Mesenchymal stem cell (in vitro differentiated cells and primary cell): ENCODE measurements around the gene KRTAP10-8.
"Not testable (repeated sequence)": the region's sequence is repeated elsewhere in the genome, so short reads cannot be mapped to it uniquely, and the experiment has no call there.

Experiments used
- DNase-seq: peaks from one replicate; pipeline ENCODE4 v3.0.0-alpha.2; 2013
- H2AFZ ChIP-seq: one replicate; pipeline ENCODE4 v1.6.1; 2013; ENCODE audit warnings: low read depth, mild to moderate bottlenecking, control low read depth, inconsistent platforms, low read length, moderate library complexity
- H2AK5ac ChIP-seq: 2 replicates; pipeline ENCODE4 v1.6.1; 2013; ENCODE audit warnings: low read length, moderate library complexity, mild to moderate bottlenecking, inconsistent platforms; ENCODE audit not compliant: severe bottlenecking
- H2BK120ac ChIP-seq: one replicate; pipeline ENCODE4 v1.6.1; 2013; ENCODE audit warnings: low read depth, mild to moderate bottlenecking, inconsistent platforms, low read length, moderate library complexity
- H2BK12ac ChIP-seq, 2 experiments: one replicate each; pipeline ENCODE4 v1.6.1; 2013; ENCODE audit warnings: inconsistent platforms in 2 of 2, low read length in 2 of 2, mild to moderate bottlenecking in 2 of 2, moderate library complexity in 2 of 2, control low read depth in 1 of 2
- H2BK15ac ChIP-seq: one replicate; pipeline ENCODE4 v1.6.1; 2013; ENCODE audit warnings: mild to moderate bottlenecking, low read depth, inconsistent platforms; ENCODE audit not compliant: poor library complexity, severe bottlenecking
- H2BK5ac ChIP-seq: 2 replicates; pipeline ENCODE4 v1.6.1; 2013; ENCODE audit warnings: low read depth, mild to moderate bottlenecking, low read length, control low read depth, inconsistent platforms; ENCODE audit not compliant: poor library complexity, severe bottlenecking
- H3K14ac ChIP-seq, 2 experiments: one replicate each; pipeline ENCODE4 v1.6.1; 2013; ENCODE audit warnings: inconsistent platforms in 2 of 2, low read length in 2 of 2, control low read depth in 1 of 2, mild to moderate bottlenecking in 1 of 2, moderate library complexity in 1 of 2
- H3K18ac ChIP-seq, 2 experiments: one replicate each; pipeline ENCODE4 v1.6.1; 2013; ENCODE audit warnings: inconsistent platforms in 2 of 2, low read length in 2 of 2, control low read depth in 1 of 2, low read depth in 1 of 2, mild to moderate bottlenecking in 1 of 2
- H3K23ac ChIP-seq, 2 experiments: one replicate each; pipeline ENCODE4 v1.6.1; 2013; ENCODE audit warnings: inconsistent platforms in 2 of 2, low read length in 2 of 2, mild to moderate bottlenecking in 2 of 2, moderate library complexity in 2 of 2, control low read depth in 1 of 2
- H3K27ac ChIP-seq: 2 replicates; pipeline ENCODE4 v1.5.1; 2013; ENCODE audit warnings: mild to moderate bottlenecking, moderate library complexity, low read length, control low read depth, inconsistent platforms; ENCODE audit not compliant: poor library complexity, severe bottlenecking
- H3K27me3 ChIP-seq, 2 experiments: 2 replicates each; pipeline versions ENCODE4 v1.6.1 to v1.7.0; 2013; ENCODE audit warnings: low read length in 2 of 2, mild to moderate bottlenecking in 2 of 2, moderate library complexity in 2 of 2, control low read depth in 1 of 2, inconsistent platforms in 1 of 2; ENCODE audit not compliant: control insufficient read depth in 1 of 2, insufficient read depth in 1 of 2
- H3K36me3 ChIP-seq, 2 experiments: 2 replicates each; pipeline versions ENCODE4 v1.6.1 to v1.7.0; 2013; ENCODE audit warnings: low read length in 2 of 2, control low read depth in 1 of 2, inconsistent platforms in 1 of 2, low read depth in 1 of 2, mild to moderate bottlenecking in 1 of 2; ENCODE audit not compliant: insufficient read depth in 2 of 2, control insufficient read depth in 1 of 2
- H3K4ac ChIP-seq, 2 experiments: one replicate each; pipeline ENCODE4 v1.6.1; 2013; ENCODE audit warnings: inconsistent platforms in 2 of 2, low read length in 2 of 2, mild to moderate bottlenecking in 2 of 2, moderate library complexity in 2 of 2, control low read depth in 1 of 2, low read depth in 1 of 2
- H3K4me1 ChIP-seq: 2 replicates; pipeline ENCODE4 v1.6.1; 2013; ENCODE audit warnings: low read depth, low read length, control low read depth; ENCODE audit not compliant: control insufficient read depth, insufficient read depth
- H3K4me2 ChIP-seq: 2 replicates; pipeline ENCODE4 v1.6.1; 2013; ENCODE audit warnings: low read length, mild to moderate bottlenecking, inconsistent platforms; ENCODE audit not compliant: poor library complexity, severe bottlenecking
- H3K4me3 ChIP-seq, 2 experiments: 2 replicates each; pipeline versions ENCODE4 v1.5.1 to v1.7.0; 2013; ENCODE audit warnings: low read length in 2 of 2, mild to moderate bottlenecking in 2 of 2, control low read depth in 1 of 2, low read depth in 1 of 2; ENCODE audit not compliant: insufficient read depth in 1 of 2
- H3K79me1 ChIP-seq: replicated peaks from 2 replicates; pipeline ENCODE4 v1.6.1; 2013; ENCODE audit warnings: mild to moderate bottlenecking, control low read depth, low read length, inconsistent platforms; ENCODE audit not compliant: poor library complexity, severe bottlenecking
- H3K9ac ChIP-seq: 2 replicates; pipeline ENCODE4 v1.7.0; 2013; ENCODE audit warnings: mild to moderate bottlenecking, low read length, moderate library complexity
- H3K9me3 ChIP-seq: 2 replicates; pipeline ENCODE4 v1.7.0; 2013; ENCODE audit warnings: mild to moderate bottlenecking, low read length; ENCODE audit not compliant: control insufficient read depth
- H4K8ac ChIP-seq: one replicate; pipeline ENCODE4 v1.6.1; 2013; ENCODE audit warnings: inconsistent platforms, mild to moderate bottlenecking, low read length, moderate library complexity
- H4K91ac ChIP-seq: one replicate; pipeline ENCODE4 v1.6.1; 2013; ENCODE audit warnings: mild to moderate bottlenecking, low read length, inconsistent platforms
- WGBS: methylation state at CpG from one replicate; pipeline ENCODE4 v1.1.7; 2013; ENCODE audit warnings: mixed read lengths; 5-methylcytosine and 5-hydroxymethylcytosine counted together

Gene KRTAP10-8

DNA sequence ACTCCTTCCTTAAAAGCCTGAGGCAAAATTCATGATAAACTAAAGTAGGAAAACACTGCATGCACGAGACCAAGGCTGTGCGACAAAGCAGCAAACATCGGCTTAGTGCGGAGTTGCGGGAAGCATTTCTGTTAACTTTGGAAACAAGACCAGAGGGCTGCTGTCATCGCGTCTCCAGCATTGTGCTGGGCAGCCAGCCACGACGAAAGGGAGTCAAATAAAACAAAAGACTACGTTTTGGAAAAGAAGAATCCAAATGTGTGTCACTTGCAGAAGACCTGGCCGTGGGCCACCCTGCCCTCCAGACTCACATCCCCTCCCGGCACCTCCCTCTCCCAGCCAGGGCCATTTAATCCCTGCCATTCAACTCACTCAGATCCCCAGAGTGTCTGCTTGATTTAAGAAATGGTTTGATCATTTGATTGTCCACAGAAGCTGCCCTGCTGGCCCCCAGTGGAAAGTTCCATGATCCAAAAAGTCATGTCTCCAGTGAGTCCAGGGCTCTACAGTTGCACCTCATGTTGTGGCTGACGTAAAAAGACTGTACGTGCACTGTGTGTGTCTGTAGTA is 31.9 kb downstream of the KRTAP10-8 start:
- H3K18ac ChIP-seq = no peak overlapping the region
- no peak overlapping the region for H2BK15ac ChIP-seq
- H3K36me3 ChIP-seq = no peaks in the 10 kb centered on the region

DNA sequence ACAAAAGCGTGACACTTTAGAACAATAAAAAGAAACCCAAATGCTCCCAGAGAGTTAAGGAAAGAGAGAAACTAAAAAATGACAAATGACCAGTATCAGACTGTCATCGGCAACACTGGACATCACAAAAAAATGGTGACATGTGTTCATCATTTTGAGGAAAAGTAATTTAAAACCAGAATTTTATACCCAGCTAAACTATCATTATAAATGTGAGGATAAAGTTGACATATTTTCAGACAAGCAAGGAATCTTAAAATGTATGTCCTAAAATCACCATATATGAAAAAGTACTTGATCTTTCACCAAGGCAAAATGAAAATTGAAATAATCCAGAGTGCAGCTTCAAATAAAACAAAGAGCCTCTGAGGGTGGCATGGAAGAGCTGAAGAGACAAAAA is 33.0 kb downstream of the KRTAP10-8 start:
- Histone ChIP-seq H3K9ac (no peak overlapping the region), H3K36me3 (no peaks in the 10 kb centered on the region), H3K14ac (no peak overlapping the region), H4K8ac (no peak overlapping the region), H2AFZ (no peak overlapping the region), H3K27ac (no peak overlapping the region), H3K4me1 (no peaks in the 10 kb centered on the region), H3K4ac (no peak overlapping the region), H3K27me3 (peaks cover 3 to 10% of the 10 kb centered on the region in 2 experiments), H3K23ac (no peak overlapping the region), H2BK12ac (no peak overlapping the region), H3K4me3 (no peak overlapping the region), H3K4me2 (no peak overlapping the region), H2AK5ac (no peak overlapping the region), H3K9me3 (peaks cover 43% of the 10 kb centered on the region), H2BK15ac (no peak overlapping the region), H2BK5ac (no peak overlapping the region), H2BK120ac (no peak overlapping the region), H3K18ac (no peak overlapping the region), H4K91ac (no peak overlapping the region), H3K79me1 (no peaks in the 10 kb centered on the region)
- WGBS = no CpG with 5 or more reads among the region's 2 CpGs
- no peak for DNase-seq

More for the DNA sequence above, 31.9 kb downstream of the KRTAP10-8 start:
- H3K9me3 ChIP-seq = peaks cover 46% of the 10 kb centered on the region
- H3K27me3 ChIP-seq = peaks cover 3 to 10% of the 10 kb centered on the region in 2 experiments
- H3K4me3 ChIP-seq = no peak overlapping the region
- no peak overlapping the region for H2BK12ac ChIP-seq
- no peak overlapping the region for H3K4me2 ChIP-seq
- no peak overlapping the region for H2AK5ac ChIP-seq
- no peaks in the 10 kb centered on the region for H3K4me1 ChIP-seq
- no peak overlapping the region for H3K14ac ChIP-seq
- no peak overlapping the region for H2AFZ ChIP-seq
- no peak overlapping the region for H3K9ac ChIP-seq
- no peak overlapping the region for H3K4ac ChIP-seq
- H3K23ac ChIP-seq = no peak overlapping the region
- no peak overlapping the region for H2BK120ac ChIP-seq
- H4K8ac ChIP-seq = no peak overlapping the region
- no peak for DNase-seq
- no peak overlapping the region for H3K27ac ChIP-seq
- no peak overlapping the region for H2BK5ac ChIP-seq
- no peaks in the 10 kb centered on the region for H3K79me1 ChIP-seq
- no peak overlapping the region for H4K91ac ChIP-seq
- WGBS = 77% methylated on average over 13 of the region's 14 CpGs

GRCh38 chr21:44646366-44647221 is 34.7 kb downstream of the KRTAP10-8 start, which contains the start of gene KRTAP10-11:
KRTAP10-11 (plus strand) TSS chr21:44646414; CDS start chr21:44646459, 45 bp downstream.
- not testable (repeated sequence) for H4K8ac ChIP-seq, H3K4me3 ChIP-seq, H3K27ac ChIP-seq, H2BK12ac ChIP-seq, H3K14ac ChIP-seq, H3K79me1 ChIP-seq, H2BK15ac ChIP-seq, H3K18ac ChIP-seq, H3K4ac ChIP-seq, H3K4me1 ChIP-seq, H3K23ac ChIP-seq, H2AFZ ChIP-seq, H3K4me2 ChIP-seq, H3K9ac ChIP-seq, DNase-seq, H2BK120ac ChIP-seq, H2BK5ac ChIP-seq, H2AK5ac ChIP-seq, H3K27me3 ChIP-seq, H3K36me3 ChIP-seq
- Histone ChIP-seq H4K91ac (peak within 1 kb of the TSS; percentile 10), H3K9me3 (peaks cover 29% of the 10 kb centered on the region)
- WGBS = 77% methylated on average over 21 of the region's 21 CpGs

GRCh38 chr21:44647222-44647552 is 35.3 kb downstream of the KRTAP10-8 start:
- Histone ChIP-seq H3K18ac (no peak overlapping the region), H3K27ac (no peak overlapping the region), H3K23ac (no peak overlapping the region), H3K79me1 (no peaks in the 10 kb centered on the region), H3K4me2 (no peak overlapping the region), H2BK12ac (no peak overlapping the region), H4K91ac (no peak overlapping the region), H3K4me1 (no peaks in the 10 kb centered on the region), H2AFZ (no peak overlapping the region), H3K27me3 (peaks cover 3 to 10% of the 10 kb centered on the region in 2 experiments), H3K9ac (no peak overlapping the region), H3K14ac (no peak overlapping the region), H2AK5ac (no peak overlapping the region), H3K4ac (no peak overlapping the region), H4K8ac (no peak overlapping the region), H3K9me3 (peaks cover 26% of the 10 kb centered on the region), H3K36me3 (no peaks in the 10 kb centered on the region), H2BK15ac (no peak overlapping the region), H2BK120ac (no peak overlapping the region), H3K4me3 (no peak overlapping the region), H2BK5ac (no peak overlapping the region)
- WGBS = 57% methylated on average over 8 of the region's 8 CpGs
- DNase-seq = no peak
